ENCODE data around the gene EMC10. TPM values are rescaled to one million over a fixed set of nuclear protein-coding genes. Genes with fewer than 3 reads are reported as not detected.

EMC10 gene
- total RNA-seq, 2 donors from 2014 or later: 112 to 163 TPM

DNA sequence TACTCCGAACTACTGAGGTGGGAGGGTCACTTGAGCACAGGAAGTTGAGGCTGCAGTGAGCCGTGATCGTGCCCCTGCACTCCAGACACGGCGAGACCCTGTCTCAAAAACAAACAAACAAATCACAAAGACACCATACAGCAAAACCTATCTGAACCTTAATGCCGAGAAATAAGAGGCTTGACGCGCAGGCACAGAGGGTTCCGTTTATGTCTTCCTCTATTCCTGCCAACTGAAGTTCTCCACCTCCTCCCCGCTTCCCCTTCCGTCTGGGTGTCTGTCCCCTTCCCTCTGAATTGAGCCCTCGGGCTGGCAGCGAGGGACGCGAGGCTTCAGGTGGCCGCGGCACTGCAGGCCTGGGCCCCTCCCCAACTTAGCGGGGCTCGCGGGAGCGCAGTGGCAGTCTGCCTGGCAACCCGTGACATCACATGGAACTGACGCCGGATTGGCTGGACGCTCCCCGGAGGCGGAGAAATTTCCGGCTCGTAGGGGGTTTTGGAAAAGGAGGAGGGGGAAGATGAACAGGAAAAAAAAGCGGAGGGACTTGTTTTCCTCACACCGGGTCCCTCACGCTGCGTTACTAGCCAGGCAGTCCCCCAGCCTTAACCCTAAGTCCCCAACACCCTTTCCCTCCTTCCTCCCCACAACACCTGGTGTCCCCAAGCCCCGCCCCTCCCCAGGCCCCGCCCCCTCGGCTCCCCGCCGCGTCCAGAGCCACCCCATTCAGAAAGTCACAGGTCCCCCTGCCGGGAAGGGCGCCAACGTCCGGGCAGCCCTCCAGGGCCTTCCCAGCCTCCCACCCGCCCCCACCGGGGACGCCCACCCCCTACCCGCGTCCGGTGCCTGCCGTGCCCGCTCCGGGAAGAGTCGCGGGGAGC is 44.7 kb upstream of the EMC10 start:
- TF ChIP-seq, protein P1, sequence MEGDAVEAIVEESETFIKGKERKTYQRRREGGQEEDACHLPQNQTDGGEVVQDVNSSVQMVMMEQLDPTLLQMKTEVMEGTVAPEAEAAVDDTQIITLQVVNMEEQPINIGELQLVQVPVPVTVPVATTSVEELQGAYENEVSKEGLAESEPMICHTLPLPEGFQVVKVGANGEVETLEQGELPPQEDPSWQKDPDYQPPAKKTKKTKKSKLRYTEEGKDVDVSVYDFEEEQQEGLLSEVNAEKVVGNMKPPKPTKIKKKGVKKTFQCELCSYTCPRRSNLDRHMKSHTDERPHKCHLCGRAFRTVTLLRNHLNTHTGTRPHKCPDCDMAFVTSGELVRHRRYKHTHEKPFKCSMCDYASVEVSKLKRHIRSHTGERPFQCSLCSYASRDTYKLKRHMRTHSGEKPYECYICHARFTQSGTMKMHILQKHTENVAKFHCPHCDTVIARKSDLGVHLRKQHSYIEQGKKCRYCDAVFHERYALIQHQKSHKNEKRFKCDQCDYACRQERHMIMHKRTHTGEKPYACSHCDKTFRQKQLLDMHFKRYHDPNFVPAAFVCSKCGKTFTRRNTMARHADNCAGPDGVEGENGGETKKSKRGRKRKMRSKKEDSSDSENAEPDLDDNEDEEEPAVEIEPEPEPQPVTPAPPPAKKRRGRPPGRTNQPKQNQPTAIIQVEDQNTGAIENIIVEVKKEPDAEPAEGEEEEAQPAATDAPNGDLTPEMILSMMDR (IDR thresholded peaks at IDR 0.05): no peak
- intact Hi-C loops (cut with DNase I): no loop called here
- Histone ChIP-seq H3K4me3 (peak overlapping the region; percentile 64), H3K27me3 (peaks cover 14% of the 10 kb centered on the region), H3K36me3 (no peaks in the 10 kb centered on the region), H3K27ac (peak overlapping the region; percentile 21), H3K9ac (ENCODE audit: low read depth in 2 of 2, low read length in 2 of 2) (peak overlapping the region; percentile 39 to 73), H3K4me1 (no peaks in the 10 kb centered on the region), H3K9me3 (no peaks in the 10 kb centered on the region)
- peak; percentile 85 for DNase-seq

DNA sequence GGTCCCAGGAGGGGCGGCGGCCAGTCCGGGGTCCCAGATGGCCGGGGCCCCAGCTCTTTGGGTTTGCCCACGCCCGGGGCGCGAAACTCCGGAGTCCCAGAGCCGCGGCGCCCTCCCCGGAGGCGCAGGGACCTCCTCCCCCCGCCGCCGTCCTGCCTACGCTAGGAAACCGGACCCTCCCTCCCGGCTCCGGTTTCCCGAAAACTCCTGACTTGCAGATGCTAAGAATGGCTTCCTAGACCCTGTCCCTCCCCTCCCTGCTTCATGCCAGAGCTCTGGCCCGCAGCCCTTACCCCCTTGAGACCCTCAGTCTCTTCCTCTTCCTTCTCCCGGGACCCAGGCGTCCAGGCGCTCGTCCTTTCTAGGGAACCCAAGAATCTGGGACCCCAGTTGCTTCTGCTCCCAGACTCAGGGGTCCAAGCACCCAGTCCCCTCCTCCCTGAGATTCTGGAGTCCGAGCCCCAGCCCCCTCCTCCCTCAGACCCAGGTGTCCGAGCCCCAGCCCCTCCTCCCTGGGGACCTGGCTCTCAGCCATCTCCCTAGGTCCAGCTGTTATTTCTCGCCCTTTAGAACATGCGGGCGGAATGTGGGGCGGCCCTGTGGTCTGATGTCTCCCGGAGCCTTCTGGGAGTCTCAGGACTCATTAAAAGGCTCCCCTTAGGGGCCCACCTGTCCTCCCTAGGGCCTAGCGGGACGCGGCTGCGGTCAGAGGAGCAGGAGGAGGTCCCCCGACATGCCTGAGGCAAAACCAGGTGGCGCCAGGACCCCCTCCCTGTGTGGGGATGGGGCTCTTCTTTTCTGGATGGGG is 43.9 kb upstream of the EMC10 start, which contains the start of gene MYBPC2:
TSS of gene MYBPC2 (plus strand) at position 672 of the 808 bp plus-strand sequence. CDS start at position 734, 62 bp downstream.
- H3K4me3 ChIP-seq: peak within 1 kb of the TSS; percentile 64
- no peaks in the 10 kb centered on the region for H3K36me3 ChIP-seq
- TF ChIP-seq, protein P1 (IDR thresholded peaks at IDR 0.05): no peak
- H3K4me1 ChIP-seq: no peaks in the 10 kb centered on the region
- peaks cover 14% of the 10 kb centered on the region for H3K27me3 ChIP-seq
- peak within 1 kb of the TSS; percentile 21 for H3K27ac ChIP-seq
- no peaks in the 10 kb centered on the region for H3K9me3 ChIP-seq
- no peak for DNase-seq
- H3K9ac ChIP-seq (ENCODE audit: low read depth in 2 of 2, low read length in 2 of 2): peak within 1 kb of the TSS; percentile 39 to 73
- intact Hi-C loops (cut with DNase I): no loop called here

DNA sequence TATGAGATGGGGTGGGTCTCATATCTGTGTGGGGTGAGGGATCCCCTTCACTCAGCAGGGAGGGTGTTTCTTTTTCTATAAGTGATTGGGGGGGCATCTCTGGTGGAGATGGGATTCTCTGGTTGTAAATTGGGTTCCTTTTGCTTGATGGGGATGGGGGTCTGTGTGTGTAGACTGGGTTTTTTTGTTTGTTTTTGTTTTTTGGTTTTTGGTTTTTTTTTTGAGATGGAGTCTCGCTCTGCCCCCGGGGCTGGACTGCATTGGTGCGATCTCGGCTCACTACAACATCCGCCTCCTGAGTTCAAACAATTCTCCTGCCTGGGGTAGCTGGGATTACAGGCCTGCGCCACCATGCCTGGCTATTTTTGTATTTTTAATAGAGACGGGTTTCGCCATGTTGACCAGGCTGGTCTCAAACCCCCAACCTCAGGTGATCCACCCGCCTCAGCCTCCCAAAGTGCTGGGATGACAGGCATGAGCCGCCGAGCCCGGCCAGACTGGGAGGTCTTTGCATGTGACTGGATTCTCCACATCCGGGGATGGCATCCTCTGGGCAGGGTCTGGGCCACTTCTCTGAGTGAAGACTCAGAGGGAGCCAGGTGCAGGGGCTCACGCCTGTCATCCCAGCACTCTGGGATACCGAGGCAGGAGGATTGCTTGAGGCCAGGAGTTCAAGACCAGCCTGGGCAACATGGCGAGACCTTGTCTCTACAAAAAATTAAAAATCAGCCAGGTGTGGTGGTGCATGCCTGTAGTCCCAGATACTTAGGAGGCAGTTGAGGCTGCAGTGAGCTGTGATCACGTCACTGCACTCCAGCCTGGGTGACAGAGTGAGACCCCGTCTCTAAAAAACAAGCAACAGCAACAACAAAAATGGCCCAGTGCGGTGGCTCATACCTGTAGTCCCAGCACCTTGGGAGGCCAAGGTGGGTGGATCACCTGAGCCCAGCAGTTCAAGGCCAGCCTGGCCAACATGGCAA is 42.8 kb upstream of the EMC10 start:
- Histone ChIP-seq H3K9ac (ENCODE audit: low read depth in 2 of 2, low read length in 2 of 2) (no peak overlapping the region), H3K4me1 (no peaks in the 10 kb centered on the region), H3K27me3 (peaks cover 14% of the 10 kb centered on the region), H3K9me3 (no peaks in the 10 kb centered on the region), H3K4me3 (no peak overlapping the region), H3K27ac (no peak overlapping the region), H3K36me3 (no peaks in the 10 kb centered on the region)
- TF ChIP-seq, protein P1 (IDR thresholded peaks at IDR 0.05): no peak
- intact Hi-C loops (cut with DNase I): no loop called here
- DNase-seq: no peak

DNA sequence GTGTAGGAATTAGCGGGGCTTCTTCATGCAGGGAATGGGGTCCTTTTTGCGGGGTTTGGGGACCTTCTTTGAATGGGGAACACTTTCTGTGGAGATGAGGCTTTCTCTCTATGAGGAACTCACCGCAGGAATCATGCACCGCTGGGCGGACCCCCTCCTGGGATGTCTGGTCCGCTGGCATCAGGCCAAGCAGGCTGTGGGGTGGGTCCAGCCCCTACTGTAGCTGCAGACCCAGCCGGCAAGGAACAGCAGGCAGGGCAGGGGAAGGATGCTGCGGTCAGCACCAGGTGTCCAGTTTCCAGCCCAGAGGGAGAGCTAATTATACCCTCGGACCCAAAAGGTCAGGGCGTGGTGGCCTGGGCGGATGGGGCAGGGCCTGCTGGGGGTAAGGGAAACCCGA is 41.8 kb upstream of the EMC10 start:
- no peak for DNase-seq

More for the DNA sequence above, 41.8 kb upstream of the EMC10 start:
- H3K9ac ChIP-seq (ENCODE audit: low read depth in 2 of 2, low read length in 2 of 2): no peak overlapping the region
- H3K4me1 ChIP-seq: no peaks in the 10 kb centered on the region
- H3K9me3 ChIP-seq: no peaks in the 10 kb centered on the region
- peaks cover 14% of the 10 kb centered on the region for H3K27me3 ChIP-seq
- TF ChIP-seq, protein P1 (IDR thresholded peaks at IDR 0.05): no peak
- H3K4me3 ChIP-seq: no peak overlapping the region
- H3K27ac ChIP-seq: no peak overlapping the region
- H3K36me3 ChIP-seq: no peaks in the 10 kb centered on the region
- intact Hi-C loops (cut with DNase I): no loop called here
